ENCODE measurements around the gene MPZL2.

- TF ChIP-seq ZNF274 (IDR thresholded peaks at IDR 0.05; ENCODE audit: low read depth, low read length) (no peak), YY1 (IDR thresholded peaks at IDR 0.05; ENCODE audit: insufficient read depth, insufficient read length) (no peak), SUZ12 (IDR thresholded peaks at IDR 0.05; ENCODE audit: extremely low read depth, insufficient read depth, insufficient read length) (no peak)
Observed at GRCh38 chr11:118212131-118212725, 51.9 kb downstream of the MPZL2 start.
